Vagina (tissue), 2 donors: Measurements from ENCODE around the gene SNAPC3.

Source experiments
- POLR2A ChIP-seq, 2 donors: fragments of 450-650 bp; IDR thresholded peaks; one replicate each; pipeline ENCODE4 v1.6.1; 2017; ENCODE audit warnings: antibody characterized with exemption in 2 of 2, mild to moderate bottlenecking in 2 of 2, moderate library complexity in 2 of 2
- POLR2AphosphoS5 ChIP-seq, 2 donors: sonication (generic); formaldehyde crosslinking; IDR thresholded peaks; one replicate each; pipeline ENCODE4 v1.9.0; 2017; ENCODE audit warnings: antibody characterized with exemption in 2 of 2, mild to moderate bottlenecking in 2 of 2, low read depth in 1 of 2; ENCODE audit not compliant: insufficient read depth in 1 of 2
- TF ChIP-seq, protein P1 (sequence below), 3 experiments: fragments of 450-650 bp in 2 of 3; fragments of 200-600 bp in 1 of 3; sonication (generic) in 1 of 3; IDR thresholded peaks; one replicate each; pipeline ENCODE4 v1.5.1; 2017 to 2019; ENCODE audit warnings: antibody characterized with exemption in 3 of 3, mild to moderate bottlenecking in 2 of 3, moderate library complexity in 2 of 3

DNA sequence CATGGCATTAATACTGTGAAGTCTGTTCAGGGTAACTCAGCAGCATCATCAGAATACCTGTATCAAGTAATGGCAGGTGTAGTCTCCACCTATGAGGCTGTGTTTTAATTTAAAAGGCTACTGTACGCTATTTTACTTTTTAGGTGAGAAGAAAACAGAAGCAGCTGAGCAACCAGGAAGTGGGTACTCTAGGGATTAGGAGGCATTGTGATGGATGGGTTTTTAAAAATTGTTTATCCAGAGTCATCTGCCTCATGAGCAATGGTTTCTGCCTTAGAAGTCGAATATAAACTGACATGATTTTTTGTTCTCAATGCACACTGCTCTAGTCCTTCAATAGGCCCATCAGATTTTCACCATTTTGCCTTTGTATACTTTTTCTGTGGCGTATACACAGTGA lies 45.5 kb downstream of the SNAPC3 start:
- TF ChIP-seq, protein P1, sequence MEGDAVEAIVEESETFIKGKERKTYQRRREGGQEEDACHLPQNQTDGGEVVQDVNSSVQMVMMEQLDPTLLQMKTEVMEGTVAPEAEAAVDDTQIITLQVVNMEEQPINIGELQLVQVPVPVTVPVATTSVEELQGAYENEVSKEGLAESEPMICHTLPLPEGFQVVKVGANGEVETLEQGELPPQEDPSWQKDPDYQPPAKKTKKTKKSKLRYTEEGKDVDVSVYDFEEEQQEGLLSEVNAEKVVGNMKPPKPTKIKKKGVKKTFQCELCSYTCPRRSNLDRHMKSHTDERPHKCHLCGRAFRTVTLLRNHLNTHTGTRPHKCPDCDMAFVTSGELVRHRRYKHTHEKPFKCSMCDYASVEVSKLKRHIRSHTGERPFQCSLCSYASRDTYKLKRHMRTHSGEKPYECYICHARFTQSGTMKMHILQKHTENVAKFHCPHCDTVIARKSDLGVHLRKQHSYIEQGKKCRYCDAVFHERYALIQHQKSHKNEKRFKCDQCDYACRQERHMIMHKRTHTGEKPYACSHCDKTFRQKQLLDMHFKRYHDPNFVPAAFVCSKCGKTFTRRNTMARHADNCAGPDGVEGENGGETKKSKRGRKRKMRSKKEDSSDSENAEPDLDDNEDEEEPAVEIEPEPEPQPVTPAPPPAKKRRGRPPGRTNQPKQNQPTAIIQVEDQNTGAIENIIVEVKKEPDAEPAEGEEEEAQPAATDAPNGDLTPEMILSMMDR (IDR thresholded peaks at IDR 0.05): no peak
- TF ChIP-seq POLR2AphosphoS5 (IDR thresholded peaks at IDR 0.05; ENCODE audit: insufficient read depth in 1 of 2, low read depth in 1 of 2) (no peak), POLR2A (IDR thresholded peaks at IDR 0.05) (no peak)
